Measurements from ENCODE around the gene BRICD5. TPM values are rescaled to one million over a fixed set of nuclear protein-coding genes. Genes with fewer than 3 reads are reported as not detected.
A peak's percentile ranks its signal among the peaks of the same experiment; 100 is the strongest.

BRICD5 gene
- total and polyA plus RNA-seq, 5 donors, result 3.4 to 11.0 (median 7.3) TPM

DNA sequence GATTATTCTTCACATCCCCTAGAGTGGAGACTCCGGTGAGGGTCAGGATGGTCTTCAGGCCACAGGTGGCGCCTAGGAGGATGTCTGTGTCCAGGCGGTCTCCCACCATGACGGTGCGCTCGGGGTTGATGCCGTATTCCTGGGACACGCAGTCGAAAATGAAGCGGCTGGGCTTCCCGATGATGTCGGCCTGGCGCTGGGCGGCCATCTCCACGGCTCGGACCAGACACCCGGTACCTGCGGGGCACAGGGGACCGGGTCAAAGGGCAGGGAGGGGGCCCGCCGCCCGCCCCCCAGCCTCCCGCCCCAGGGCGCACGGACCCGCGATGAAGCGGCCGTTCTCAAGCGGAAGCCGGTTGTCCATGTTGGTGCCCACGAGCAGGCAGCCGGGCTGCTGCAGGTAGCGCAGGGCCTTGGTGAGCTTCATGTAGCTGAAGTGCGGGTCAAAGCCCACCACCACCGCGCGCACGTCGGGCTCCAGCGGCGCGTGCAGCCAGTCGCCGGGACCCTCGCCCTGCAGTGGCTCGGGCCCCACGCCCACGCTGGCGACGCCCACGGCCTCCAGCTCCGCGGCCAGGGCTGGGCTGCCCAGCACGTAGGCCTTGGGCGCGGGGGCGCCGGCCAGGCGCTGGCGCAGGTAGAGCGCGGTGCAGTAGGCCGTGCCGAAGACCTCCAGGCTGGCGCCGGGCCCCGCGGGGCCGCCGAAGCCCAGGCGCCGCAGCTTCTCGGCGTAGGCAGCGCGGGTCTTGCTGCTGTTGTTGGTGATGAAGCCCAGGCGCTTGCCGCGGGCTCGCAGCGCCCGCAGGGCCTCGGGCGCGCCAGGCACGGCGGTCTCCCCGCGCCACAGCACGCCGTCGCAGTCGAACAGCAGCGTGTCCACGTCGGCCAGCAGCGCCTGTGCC lies 3.4 kb upstream of the BRICD5 start:
- H3K4me3 ChIP-seq (ENCODE audit: low read length), result peak overlapping the region; percentile 85
- ATAC-seq (no peak), DNase-seq (peak in 2 of 3 donors; percentile 62 to 76)
- H3K4me1 ChIP-seq (ENCODE audit: control insufficient read depth, insufficient read depth, low read length), result peaks cover 12% of the 10 kb centered on the region
- no peaks in the 10 kb centered on the region for H3K27me3 ChIP-seq (ENCODE audit: control insufficient read depth, insufficient read depth)
- H3K27ac ChIP-seq (ENCODE audit: low read length), result peak overlapping the region; percentile 84
- intact Hi-C loops (cut with DNase I), result no loop called here
- WGBS, result 1% methylated on average over 98 of the region's 98 CpGs
- H3K9me3 ChIP-seq (ENCODE audit: control insufficient read depth, low read length), result no peaks in the 10 kb centered on the region

- Histone ChIP-seq H3K4me3 (ENCODE audit: low read length) (peak overlapping the region; percentile 85), H3K27ac (ENCODE audit: low read length) (peak overlapping the region; percentile 48), H3K9me3 (ENCODE audit: control insufficient read depth, low read length) (no peaks in the 10 kb centered on the region), H3K27me3 (ENCODE audit: control insufficient read depth, insufficient read depth) (no peaks in the 10 kb centered on the region), H3K4me1 (ENCODE audit: control insufficient read depth, insufficient read depth, low read length) (peaks cover 12% of the 10 kb centered on the region)
- WGBS, result 47% methylated on average over 19 of the region's 19 CpGs
- peak in 2 of 3 donors; percentile 66 to 72 for DNase-seq
- no peak for ATAC-seq
- intact Hi-C loops (cut with DNase I), result no loop called here
Observed at GRCh38 chr16:2212362-2213324, 2.0 kb upstream of the BRICD5 start.

GRCh38 chr16:2211923-2212347 lies 1.3 kb upstream of the BRICD5 start:
- intact Hi-C loops (cut with DNase I), result no loop called here
- Histone ChIP-seq H3K27me3 (ENCODE audit: control insufficient read depth, insufficient read depth) (no peaks in the 10 kb centered on the region), H3K4me3 (ENCODE audit: low read length) (no peak overlapping the region), H3K4me1 (ENCODE audit: control insufficient read depth, insufficient read depth, low read length) (peaks cover 12% of the 10 kb centered on the region), H3K27ac (ENCODE audit: low read length) (peak overlapping the region; percentile 43), H3K9me3 (ENCODE audit: control insufficient read depth, low read length) (no peaks in the 10 kb centered on the region)
- 75% methylated on average over 11 of the region's 11 CpGs for WGBS
- DNase-seq, result peak in 1 of 3 donors; percentile 61
- ATAC-seq, result no peak

GRCh38 chr16:2210009-2210332 lies 692 bp downstream of the BRICD5 start:
- 90% methylated on average over 17 of the region's 17 CpGs for WGBS
- H3K27me3 ChIP-seq (ENCODE audit: control insufficient read depth, insufficient read depth), result no peaks in the 10 kb centered on the region
- intact Hi-C loops (cut with DNase I), result no loop called here
- H3K9me3 ChIP-seq (ENCODE audit: control insufficient read depth, low read length), result no peaks in the 10 kb centered on the region
- H3K4me1 ChIP-seq (ENCODE audit: control insufficient read depth, insufficient read depth, low read length), result peaks cover 15% of the 10 kb centered on the region
- no peak for ATAC-seq
- H3K4me3 ChIP-seq (ENCODE audit: low read length), result no peak overlapping the region
- peak in 1 of 3 donors; percentile 57 for DNase-seq
- H3K27ac ChIP-seq (ENCODE audit: low read length), result no peak overlapping the region

GRCh38 chr16:2209258-2210008 lies 1.2 kb downstream of the BRICD5 start:
- H3K4me1 ChIP-seq (ENCODE audit: control insufficient read depth, insufficient read depth, low read length), result peaks cover 19% of the 10 kb centered on the region
- intact Hi-C loops (cut with DNase I), result loop anchor here in 1 of 4 donors (10.0 kb wide), 1 partner anchor 55 kb away; the partner anchor contains the start of gene TRAF7
- DNase-seq, result peak in 1 of 3 donors; percentile 56
- no peaks in the 10 kb centered on the region for H3K9me3 ChIP-seq (ENCODE audit: control insufficient read depth, low read length)
- H3K27me3 ChIP-seq (ENCODE audit: control insufficient read depth, insufficient read depth), result no peaks in the 10 kb centered on the region
- no peak overlapping the region for H3K27ac ChIP-seq (ENCODE audit: low read length)
- WGBS, result 87% methylated on average over 29 of the region's 29 CpGs
- no peak overlapping the region for H3K4me3 ChIP-seq (ENCODE audit: low read length)
- ATAC-seq, result no peak

- Histone ChIP-seq H3K9me3 (ENCODE audit: control insufficient read depth, low read length) (no peaks in the 10 kb centered on the region), H3K4me1 (ENCODE audit: control insufficient read depth, insufficient read depth, low read length) (peaks cover 18% of the 10 kb centered on the region), H3K27ac (ENCODE audit: low read length) (no peak overlapping the region), H3K4me3 (ENCODE audit: low read length) (no peak overlapping the region), H3K27me3 (ENCODE audit: control insufficient read depth, insufficient read depth) (no peaks in the 10 kb centered on the region)
- ATAC-seq (no peak), DNase-seq (peak in 1 of 3 donors; percentile 58)
- intact Hi-C loops (cut with DNase I), result loop anchor here in 1 of 4 donors (10.0 kb wide), 1 partner anchor 54 kb away; the partner anchor contains the start of gene TRAF7
- WGBS, result 93% methylated on average over 9 of the region's 9 CpGs
Observed at GRCh38 chr16:2208772-2209171, 1.9 kb downstream of the BRICD5 start.

- WGBS, result 71% methylated on average over 23 of the region's 23 CpGs
- Histone ChIP-seq H3K4me3 (ENCODE audit: low read length) (no peak overlapping the region), H3K27me3 (ENCODE audit: control insufficient read depth, insufficient read depth) (no peaks in the 10 kb centered on the region), H3K4me1 (ENCODE audit: control insufficient read depth, insufficient read depth, low read length) (peaks cover 17% of the 10 kb centered on the region), H3K27ac (ENCODE audit: low read length) (no peak overlapping the region), H3K9me3 (ENCODE audit: control insufficient read depth, low read length) (no peaks in the 10 kb centered on the region)
- intact Hi-C loops (cut with DNase I), result loop anchor here in 1 of 4 donors (10.0 kb wide), 1 partner anchor 54 kb away; the partner anchor contains the start of gene TRAF7
- DNase-seq, result peak in 1 of 3 donors; percentile 63
- ATAC-seq, result no peak
Observed at GRCh38 chr16:2208308-2208707, 2.4 kb downstream of the BRICD5 start.

DNA sequence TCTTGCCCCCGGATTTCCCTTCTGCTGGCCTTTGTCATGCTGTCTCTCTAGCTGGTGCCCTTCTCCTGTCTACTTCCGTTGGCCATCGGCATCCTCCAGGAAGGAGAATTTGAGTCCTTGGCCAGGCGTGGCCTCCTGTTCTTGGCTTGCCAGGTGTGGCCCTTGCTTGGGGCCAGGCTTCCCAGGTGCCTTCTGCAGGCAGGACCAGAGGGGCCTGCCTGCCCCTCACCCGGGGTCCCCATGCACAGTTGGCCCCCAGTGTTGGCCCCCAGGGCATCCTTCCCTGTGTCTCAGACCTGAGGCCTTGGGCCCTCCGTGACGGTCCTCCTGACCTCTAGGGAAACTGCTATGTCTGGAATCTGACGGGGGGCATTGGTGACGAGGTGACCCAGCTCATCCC lies 2.8 kb downstream of the BRICD5 start:
- no peaks in the 10 kb centered on the region for H3K27me3 ChIP-seq (ENCODE audit: control insufficient read depth, insufficient read depth)
- WGBS, result 87% methylated on average over 9 of the region's 9 CpGs
- H3K27ac ChIP-seq (ENCODE audit: low read length), result no peak overlapping the region
- ATAC-seq (no peak), DNase-seq (peak in 1 of 3 donors; percentile 41)
- H3K4me3 ChIP-seq (ENCODE audit: low read length), result no peak overlapping the region
- intact Hi-C loops (cut with DNase I), result loop anchor here in 1 of 4 donors (10.0 kb wide), 1 partner anchor 53 kb away; the partner anchor contains the start of gene TRAF7
- H3K4me1 ChIP-seq (ENCODE audit: control insufficient read depth, insufficient read depth, low read length), result peaks cover 14% of the 10 kb centered on the region
- no peaks in the 10 kb centered on the region for H3K9me3 ChIP-seq (ENCODE audit: control insufficient read depth, low read length)

- 91% methylated on average over 23 of the region's 23 CpGs for WGBS
- no peaks in the 10 kb centered on the region for H3K27me3 ChIP-seq (ENCODE audit: control insufficient read depth, insufficient read depth)
- no peak overlapping the region for H3K27ac ChIP-seq (ENCODE audit: low read length)
- no peaks in the 10 kb centered on the region for H3K9me3 ChIP-seq (ENCODE audit: control insufficient read depth, low read length)
- DNase-seq (peak in 2 of 3 donors; percentile 64 to 67), ATAC-seq (no peak)
- peaks cover 11% of the 10 kb centered on the region for H3K4me1 ChIP-seq (ENCODE audit: control insufficient read depth, insufficient read depth, low read length)
- H3K4me3 ChIP-seq (ENCODE audit: low read length), result no peak overlapping the region
- intact Hi-C loops (cut with DNase I), result loop anchor here in 1 of 4 donors (10.0 kb wide), 1 partner anchor 52 kb away; the partner anchor contains the start of gene TRAF7
Observed at GRCh38 chr16:2206780-2207433, 3.8 kb downstream of the BRICD5 start.

- intact Hi-C loops (cut with DNase I), result loop anchor here in 1 of 4 donors (10.0 kb wide), 1 partner anchor 52 kb away; the partner anchor contains the start of gene TRAF7
- H3K27me3 ChIP-seq (ENCODE audit: control insufficient read depth, insufficient read depth), result no peaks in the 10 kb centered on the region
- ATAC-seq (no peak), DNase-seq (peak in 1 of 3 donors; percentile 65)
- H3K9me3 ChIP-seq (ENCODE audit: control insufficient read depth, low read length), result no peaks in the 10 kb centered on the region
- WGBS, result 81% methylated on average over 18 of the region's 18 CpGs
- H3K4me1 ChIP-seq (ENCODE audit: control insufficient read depth, insufficient read depth, low read length), result peaks cover 7% of the 10 kb centered on the region
- no peak overlapping the region for H3K27ac ChIP-seq (ENCODE audit: low read length)
- no peak overlapping the region for H3K4me3 ChIP-seq (ENCODE audit: low read length)
Observed at GRCh38 chr16:2206420-2206779, 4.3 kb downstream of the BRICD5 start.
